Measurements from ENCODE around the gene NEURL1.
"Not testable (repeated sequence)": the region's sequence is repeated elsewhere in the genome, so short reads cannot be mapped to it uniquely, and the experiment has no call there.

GRCh38 chr10:103607051-103607450, 113.5 kb downstream of the NEURL1 start:
- not testable (repeated sequence) for TF ChIP-seq POLR2A (IDR thresholded peaks at IDR 0.05; ENCODE audit: low read length); GATA1 (IDR thresholded peaks at IDR 0.05; ENCODE audit: low read depth, low read length)

All from erythroblast (primary cell).